ENCODE results near the gene FCHSD2. TPM values are rescaled to one million over a fixed set of nuclear protein-coding genes. Genes with fewer than 3 reads are reported as not detected.

The FCHSD2 gene
- total RNA-seq, 1 experiment from 2014 or later, result 22.6 TPM

GRCh38 chr11:73176874-73177155 is 34.7 kb upstream of the FCHSD2 start:
- no peak for TF ChIP-seq CTCF (conservative IDR thresholded peaks at IDR 0.05)
- TF ChIP-seq EZH2 (IDR thresholded peaks at IDR 0.05; ENCODE audit: low read depth), result no peak
- Histone ChIP-seq H3K9me3 (ENCODE audit: insufficient read depth, low read depth) (peaks cover 4% of the 10 kb centered on the region; the same call in 1 of the 2 replicates), H2AFZ (no peak overlapping the region), H3K79me2 (ENCODE audit: low read depth) (no peaks in the 10 kb centered on the region), H3K4me3 (no peak overlapping the region), H3K36me3 (ENCODE audit: low read depth) (no peaks in the 10 kb centered on the region), H4K20me1 (ENCODE audit: insufficient read depth) (no peaks in the 10 kb centered on the region), H3F3A (ENCODE audit: insufficient read depth, low read depth) (peaks cover 10% of the 10 kb centered on the region; the same call in 1 of the 2 replicates), H3K4me1 (replicated peaks; ENCODE audit: insufficient read depth) (peaks cover 26% of the 10 kb centered on the region), H3K27me3 (ENCODE audit: insufficient read depth, low read depth) (no peaks in the 10 kb centered on the region), H3K4me2 (peak overlapping the region; percentile 28; the same call in 1 of the 2 replicates), H3K27ac (no peak overlapping the region), H3K9me2 (ENCODE audit: insufficient read depth) (no peaks in the 10 kb centered on the region)
- no TSS peak for BruUV-seq (replicated peaks)
- CTCF ChIA-PET, result interaction anchor here (0.7 to 4.2 kb wide), 7 partner anchors 113 to 578 kb away, joined by 3 to 22 read pairs (median 4); no protein-coding TSS in a partner anchor
- POLR2A ChIA-PET (ENCODE audit: unreplicated experiment), result interaction anchor here (0.7 to 1.3 kb wide), 2 partner anchors 104 to 451 kb away, joined by 8 to 25 read pairs; no protein-coding TSS in a partner anchor
- DNase-seq, result no peak
- intact Hi-C loops (cut with micrococcal nuclease; ENCODE audit: unreplicated experiment), result no loop called here

DNA sequence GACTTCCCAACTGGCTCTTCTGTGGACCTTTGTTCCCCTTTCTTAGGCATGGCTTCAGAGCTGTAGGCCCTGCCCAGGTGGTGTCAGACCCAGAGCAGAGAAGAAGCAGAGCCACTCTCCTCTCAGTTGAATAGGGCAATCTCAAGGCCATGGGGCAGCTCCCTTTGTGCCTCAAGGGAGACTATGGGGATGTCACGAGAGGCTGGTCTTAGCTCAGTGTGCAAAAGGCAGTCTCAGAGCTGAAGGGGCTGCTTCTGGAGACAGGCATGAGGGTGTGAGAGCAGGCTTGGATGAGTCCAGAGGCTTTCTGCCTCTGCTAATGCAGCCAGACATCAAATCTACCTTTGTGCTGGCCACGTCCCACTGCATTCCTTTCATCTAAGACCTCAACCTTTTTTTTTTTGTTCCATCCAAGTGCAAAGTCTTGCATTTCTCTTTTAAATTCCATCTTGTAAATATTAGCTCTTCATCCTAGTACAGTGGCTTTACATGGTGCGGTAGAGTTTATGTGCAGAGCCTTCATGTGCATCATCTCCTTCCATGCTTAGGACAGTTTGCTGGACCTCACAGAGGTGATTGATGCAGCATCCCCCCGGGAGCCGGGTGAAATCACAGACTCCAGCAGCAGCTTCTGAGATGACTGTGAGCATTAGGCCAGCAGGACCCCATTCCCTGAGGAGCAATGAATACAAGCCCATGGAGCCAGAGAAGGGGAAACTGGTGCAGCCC is 34.2 kb upstream of the FCHSD2 start:
- CTCF ChIA-PET, result interaction anchor here (1.2 to 4.2 kb wide), 2 partner anchors 345 to 577 kb away, joined by 4 to 22 read pairs; no protein-coding TSS in a partner anchor
- Histone ChIP-seq H4K20me1 (ENCODE audit: insufficient read depth) (no peaks in the 10 kb centered on the region), H3K4me3 (no peak overlapping the region), H3K4me1 (replicated peaks; ENCODE audit: insufficient read depth) (peaks cover 29% of the 10 kb centered on the region), H3K27ac (no peak overlapping the region), H3K36me3 (ENCODE audit: low read depth) (no peaks in the 10 kb centered on the region), H3K9me2 (ENCODE audit: insufficient read depth) (no peaks in the 10 kb centered on the region), H3K9me3 (ENCODE audit: insufficient read depth, low read depth) (no peaks in the 10 kb centered on the region), H3K79me2 (ENCODE audit: low read depth) (no peaks in the 10 kb centered on the region), H3K4me2 (peak overlapping the region; percentile 28), H3F3A (ENCODE audit: insufficient read depth, low read depth) (peaks cover 10% of the 10 kb centered on the region; the same call in 1 of the 2 replicates), H2AFZ (no peak overlapping the region), H3K27me3 (ENCODE audit: insufficient read depth, low read depth) (no peaks in the 10 kb centered on the region)
- DNase-seq, result no peak
- TF ChIP-seq EZH2 (IDR thresholded peaks at IDR 0.05; ENCODE audit: low read depth) (no peak), CTCF (conservative IDR thresholded peaks at IDR 0.05) (no peak)
- intact Hi-C loops (cut with micrococcal nuclease; ENCODE audit: unreplicated experiment), result no loop called here
- BruUV-seq (replicated peaks), result no TSS peak
- POLR2A ChIA-PET (ENCODE audit: unreplicated experiment), result interaction anchor here (0.7 to 1.3 kb wide), 2 partner anchors 103 to 451 kb away, joined by 8 to 25 read pairs; no protein-coding TSS in a partner anchor

- TF ChIP-seq CTCF (conservative IDR thresholded peaks at IDR 0.05), result no peak
- no peak for TF ChIP-seq EZH2 (IDR thresholded peaks at IDR 0.05; ENCODE audit: low read depth)
- H3K9me2 ChIP-seq (ENCODE audit: insufficient read depth), result no peaks in the 10 kb centered on the region
- peaks cover 10% of the 10 kb centered on the region; the same call in 1 of the 2 replicates for H3F3A ChIP-seq (ENCODE audit: insufficient read depth, low read depth)
- intact Hi-C loops (cut with micrococcal nuclease; ENCODE audit: unreplicated experiment), result no loop called here
- no peaks in the 10 kb centered on the region for H3K79me2 ChIP-seq (ENCODE audit: low read depth)
- no peaks in the 10 kb centered on the region for H3K9me3 ChIP-seq (ENCODE audit: insufficient read depth, low read depth)
- peaks cover 29% of the 10 kb centered on the region for H3K4me1 ChIP-seq (replicated peaks; ENCODE audit: insufficient read depth)
- ChIA-PET POLR2A (ENCODE audit: unreplicated experiment) (interaction anchor here (1.3 kb wide), 1 partner anchor 450 kb away, joined by 25 read pairs; no protein-coding TSS in a partner anchor), CTCF (interaction anchor here (4.2 kb wide), 1 partner anchor 344 kb away, joined by 22 read pairs; no protein-coding TSS in a partner anchor)
- BruUV-seq (replicated peaks), result no TSS peak
- H3K36me3 ChIP-seq (ENCODE audit: low read depth), result no peaks in the 10 kb centered on the region
- H3K4me2 ChIP-seq, result no peak overlapping the region
- no peaks in the 10 kb centered on the region for H4K20me1 ChIP-seq (ENCODE audit: insufficient read depth)
- no peak overlapping the region for H2AFZ ChIP-seq
- no peak for DNase-seq
- no peaks in the 10 kb centered on the region for H3K27me3 ChIP-seq (ENCODE audit: insufficient read depth, low read depth)
- no peak overlapping the region for H3K27ac ChIP-seq
- H3K4me3 ChIP-seq, result no peak overlapping the region
Measured at GRCh38 chr11:73175551-73176144, 33.5 kb upstream of the FCHSD2 start.

All from PC-9 (cell line).